NCI-H2107 (cell line): ENCODE measurements around the gene PHLDB1.

Experiments
- DNase-seq: peaks from one replicate; lab custom pipeline; 2025; lab: John Stamatoyannopoulos, UW

PHLDB1 gene

DNA sequence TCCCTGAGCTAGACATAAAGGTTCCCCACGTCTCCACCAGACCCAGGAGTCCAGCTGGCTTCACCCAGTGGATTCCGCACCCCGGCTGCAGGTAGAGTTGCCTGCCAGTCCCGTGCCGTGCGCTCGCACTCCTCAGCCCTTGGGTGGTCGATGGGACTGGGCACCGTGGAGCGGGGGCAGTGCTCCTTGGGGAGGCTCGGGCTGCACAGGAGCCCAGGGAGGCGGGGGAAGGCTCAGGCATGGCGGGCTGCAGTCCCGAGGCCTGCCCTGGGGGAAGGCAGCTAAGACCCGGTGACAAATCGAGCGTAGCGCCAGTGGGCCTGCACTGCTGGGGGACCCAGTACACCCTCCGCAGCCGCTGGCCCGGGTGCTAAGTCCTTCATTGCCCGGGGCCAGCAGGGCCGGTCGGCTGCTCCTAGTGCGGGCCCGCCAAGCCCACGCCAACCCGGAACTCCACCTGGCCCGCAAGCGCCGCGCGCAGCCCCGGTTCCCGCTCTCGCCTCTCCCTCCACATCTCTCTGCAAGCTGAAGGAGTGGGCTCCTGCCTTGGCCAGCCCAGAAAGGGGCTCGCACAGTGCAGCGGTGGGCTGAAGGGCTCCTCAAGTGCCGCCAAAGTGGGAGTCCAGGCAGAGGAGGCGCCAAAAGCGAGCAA, 81.6 kb downstream of the PHLDB1 start:
- DNase-seq = no peak

DNA sequence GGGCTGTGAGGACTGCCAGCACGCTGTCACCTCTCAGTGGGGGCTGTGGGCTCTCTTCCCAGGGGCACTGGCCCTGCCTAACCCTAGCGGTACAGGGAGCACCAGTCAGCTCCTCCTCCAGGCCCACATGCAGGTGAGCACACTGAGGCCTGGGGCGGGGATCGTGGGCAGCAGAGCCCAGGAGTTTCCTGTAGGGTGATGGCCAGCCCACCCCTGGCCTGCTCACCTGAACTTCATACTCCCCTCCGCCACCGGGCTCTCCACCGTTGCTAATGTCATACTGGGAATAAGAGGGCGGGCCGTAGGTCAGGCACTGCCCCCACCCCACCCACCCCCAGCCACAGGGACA, 82.1 kb downstream of the PHLDB1 start:
- DNase-seq = no peak

DNA sequence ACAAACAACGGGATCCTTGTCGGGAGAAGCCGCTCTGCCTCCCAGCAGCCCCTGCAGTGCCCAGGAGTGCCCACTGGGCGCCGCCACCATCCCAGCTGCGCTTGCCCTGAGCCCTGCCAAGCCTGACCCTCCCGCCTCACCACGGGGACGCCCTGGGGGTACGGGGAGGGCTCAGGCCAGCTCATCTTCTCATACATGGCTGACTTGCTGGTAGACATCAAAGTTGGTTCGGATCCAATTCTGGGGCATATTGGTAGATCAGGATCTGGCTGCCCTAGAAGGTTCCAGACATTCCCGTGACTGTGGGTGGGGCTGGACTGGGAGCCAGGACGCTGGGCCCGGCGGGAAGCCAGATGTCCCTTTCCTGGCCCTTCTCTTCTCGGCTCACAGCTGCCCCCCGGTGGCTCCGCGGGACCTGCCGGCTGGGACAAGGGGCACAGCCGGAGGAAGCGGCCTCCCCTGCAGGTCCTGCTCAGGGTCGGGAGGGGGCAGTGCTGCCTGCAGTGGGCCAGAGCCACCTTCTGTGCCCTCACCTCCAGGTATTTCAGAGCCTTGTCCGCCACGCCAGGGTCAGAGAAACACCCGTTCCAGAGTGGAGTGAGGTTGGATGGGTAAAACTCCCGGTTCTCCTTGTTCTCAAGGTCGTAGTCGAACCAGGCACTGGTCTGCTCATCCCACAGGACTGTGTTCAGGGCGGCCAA, 82.6 kb downstream of the PHLDB1 start:
- peak; percentile 76 for DNase-seq

DNA sequence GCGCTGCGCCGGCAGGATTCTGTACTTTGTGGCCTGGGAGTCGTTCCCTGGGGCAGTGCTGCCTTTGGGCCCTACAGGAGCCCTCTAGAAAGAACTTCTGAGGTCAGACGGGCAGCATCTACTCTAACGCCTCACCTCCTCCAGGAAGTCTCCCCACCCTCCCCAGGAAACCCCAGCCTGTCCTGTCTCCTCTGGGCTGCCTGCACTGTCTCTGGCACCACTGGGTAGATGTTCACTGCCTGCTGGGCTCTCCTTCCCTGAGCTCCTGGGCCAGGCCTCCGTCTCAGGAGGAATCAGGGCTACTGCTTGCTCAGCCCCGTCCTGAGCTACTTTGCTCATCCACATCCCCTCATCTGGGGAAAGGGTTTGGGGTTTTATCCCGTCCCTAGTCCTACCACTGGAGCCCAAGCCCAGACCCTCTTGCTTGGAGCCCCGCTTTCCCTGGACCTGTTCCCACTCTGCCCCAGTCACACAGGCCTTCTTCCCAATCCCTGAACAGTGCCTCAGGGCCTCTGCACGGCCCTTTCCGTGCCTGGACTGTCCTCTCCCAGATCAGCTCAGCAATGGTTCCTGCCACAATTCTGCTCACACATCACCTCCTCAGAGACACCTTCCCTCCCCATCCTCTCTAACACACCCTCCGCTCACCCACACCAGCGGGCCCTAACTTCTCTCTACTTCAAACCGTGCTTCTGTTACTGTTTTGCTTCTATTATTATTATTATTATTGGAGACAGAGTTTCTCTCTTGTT, 83.3 kb downstream of the PHLDB1 start:
- no peak for DNase-seq

DNA sequence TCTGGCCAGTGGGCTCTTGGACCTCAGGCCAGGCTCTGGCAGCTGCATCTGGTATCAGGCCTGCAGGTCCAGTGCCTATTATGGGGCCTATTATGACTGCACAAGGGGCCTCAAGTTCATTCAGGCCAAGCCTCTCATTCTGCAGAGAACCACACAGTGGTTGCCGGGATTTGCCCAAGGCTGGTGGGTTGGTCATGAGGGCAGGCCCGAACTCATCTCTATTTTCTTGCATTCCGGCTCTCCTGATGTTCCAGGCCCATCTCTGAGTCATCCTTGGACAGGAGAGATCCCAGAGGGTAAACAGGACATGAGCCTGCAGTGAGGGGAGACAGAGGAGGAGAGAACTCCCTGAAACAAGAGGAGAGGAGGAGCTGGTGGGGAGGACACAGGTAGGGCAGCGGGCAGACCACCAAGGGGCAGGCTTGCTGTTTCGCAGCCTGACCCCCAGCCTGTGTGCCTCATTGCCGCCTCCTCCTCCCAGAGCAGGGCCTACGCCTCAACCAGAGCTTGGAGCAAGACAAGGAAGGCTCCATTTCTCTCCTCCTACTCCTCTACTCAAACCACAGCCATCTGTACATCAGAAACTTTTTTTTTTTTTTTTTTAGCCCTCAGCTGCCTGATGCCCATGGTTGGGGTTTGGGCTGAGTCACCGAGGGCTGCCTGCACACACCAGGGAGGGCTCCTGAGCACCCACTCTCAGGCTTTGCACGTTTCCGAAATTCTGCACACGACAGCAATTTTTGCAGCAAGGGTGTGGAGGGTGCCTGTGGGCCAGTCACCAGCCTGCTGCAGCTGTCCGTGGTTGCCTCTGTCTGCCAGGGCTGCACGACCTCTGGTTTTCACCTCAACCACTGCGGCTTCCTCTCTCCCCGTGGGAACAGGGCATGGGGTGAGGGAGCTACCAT, 84.8 kb downstream of the PHLDB1 start:
- no peak for DNase-seq

DNA sequence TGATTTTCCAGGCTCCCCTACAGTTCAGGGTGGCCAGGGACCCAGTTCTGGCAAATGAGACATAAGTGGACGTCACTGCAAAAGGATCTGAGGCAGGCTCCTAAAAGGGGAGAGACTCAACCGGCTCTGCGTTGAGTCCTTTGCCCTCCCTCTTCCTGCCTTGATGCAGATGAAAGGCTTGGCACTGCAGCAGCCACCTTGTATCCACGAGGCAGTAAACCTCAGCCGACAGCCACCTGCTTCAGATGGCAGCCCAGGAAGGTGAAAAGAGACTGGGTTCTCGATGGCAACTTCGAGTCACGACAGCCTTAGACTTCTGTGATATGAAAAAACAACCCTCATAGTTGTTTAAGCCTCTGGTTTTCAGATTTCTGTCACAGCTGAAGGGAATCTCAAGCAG, 86.8 kb downstream of the PHLDB1 start:
- no peak for DNase-seq

DNA sequence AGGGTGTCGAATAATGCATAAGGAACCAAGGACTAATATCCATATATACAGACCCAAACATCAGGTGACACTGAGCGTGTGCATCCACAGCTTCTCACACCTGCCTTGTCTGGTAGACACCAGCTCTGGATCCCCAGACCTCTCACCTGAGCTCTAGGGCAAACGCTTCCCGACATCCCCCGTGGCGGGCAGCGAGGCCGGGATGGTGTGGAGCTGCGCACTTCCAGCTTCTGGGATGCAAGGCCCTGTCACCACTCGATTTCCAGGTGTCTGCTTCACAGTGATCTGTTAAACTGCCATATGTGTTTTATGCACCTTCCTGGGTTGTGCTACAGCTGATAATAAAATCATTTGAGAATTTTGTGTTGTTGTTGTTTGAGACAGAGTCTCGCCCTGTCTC, 87.4 kb downstream of the PHLDB1 start:
- no peak for DNase-seq

DNA sequence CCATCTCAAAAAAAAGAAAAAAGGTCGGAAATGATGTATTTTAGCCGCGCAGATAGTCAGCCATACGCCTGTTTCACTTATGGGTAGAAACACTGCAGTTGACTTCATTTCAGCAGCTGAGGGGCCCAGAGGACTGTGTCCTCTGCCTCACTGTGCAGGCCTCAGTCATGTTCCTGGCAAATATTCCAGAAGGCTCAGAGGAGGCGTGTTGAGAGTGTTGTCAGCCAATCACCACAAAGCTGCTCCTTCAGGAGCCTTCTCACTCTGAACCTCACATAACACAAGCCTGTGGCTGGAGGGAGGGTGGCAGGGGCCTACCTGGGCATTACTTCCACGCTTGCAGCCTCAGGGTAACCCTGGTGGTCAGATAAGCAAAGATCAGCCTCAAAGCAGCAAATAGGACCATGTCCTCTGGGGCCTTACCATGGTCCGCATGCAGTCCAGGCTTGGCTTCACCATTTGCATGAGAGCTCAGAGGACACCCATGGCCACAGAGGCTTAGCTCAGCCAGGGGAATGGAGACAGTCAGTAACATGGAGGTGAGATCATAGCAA, 89.3 kb downstream of the PHLDB1 start:
- DNase-seq = no peak

DNA sequence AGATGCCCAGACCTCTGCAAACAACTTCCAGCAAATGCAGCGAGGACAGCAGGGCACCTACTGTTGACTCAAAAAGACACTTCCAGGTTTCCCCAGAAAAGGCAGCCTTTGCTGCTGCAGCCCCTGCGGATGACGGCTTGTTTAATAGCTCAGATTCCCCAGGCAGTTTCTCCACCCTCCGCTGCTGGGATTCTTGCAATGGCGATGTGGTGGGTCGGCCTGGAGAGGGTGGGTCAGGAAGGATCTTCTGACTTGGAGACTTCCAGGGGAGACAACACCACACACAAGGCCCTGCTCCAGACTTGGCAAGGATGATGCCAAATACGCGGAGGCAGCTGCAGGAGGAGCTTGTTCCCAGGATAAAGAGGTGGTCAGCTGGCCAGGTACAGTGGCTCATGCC, 89.9 kb downstream of the PHLDB1 start:
- DNase-seq = no peak

DNA sequence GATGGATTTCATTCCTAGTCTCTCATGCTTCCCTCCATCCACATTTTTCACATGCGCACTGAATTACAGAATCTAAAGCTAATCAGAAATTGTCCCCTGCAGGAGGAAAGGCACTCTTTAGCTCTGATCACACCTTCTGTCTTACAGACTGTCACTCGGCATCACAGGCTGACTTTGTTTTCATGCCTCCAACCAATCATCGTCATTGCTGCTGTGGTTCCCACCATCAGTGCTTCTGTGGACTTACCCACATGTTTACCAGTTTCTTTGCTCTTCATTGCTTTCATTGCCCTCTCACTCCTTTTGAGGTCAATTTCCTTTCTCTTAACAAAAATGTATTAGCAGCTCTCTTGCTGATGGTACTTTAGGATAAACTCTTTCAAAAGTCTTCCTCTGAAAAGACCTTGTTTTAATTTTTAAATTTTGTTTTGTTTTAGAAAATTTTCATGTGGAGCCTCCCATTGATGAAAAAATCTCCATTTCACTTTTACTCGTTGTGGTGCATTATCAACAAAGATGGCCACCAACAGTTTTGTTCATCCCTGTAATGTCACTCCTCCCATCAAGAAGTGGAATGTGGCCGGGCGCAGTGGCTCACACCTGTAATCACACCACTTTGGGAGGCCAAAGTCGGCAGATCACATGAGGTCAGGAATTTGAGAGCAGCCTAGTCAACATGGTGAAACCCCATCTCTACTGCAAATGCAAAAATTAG, 92.2 kb downstream of the PHLDB1 start:
- no peak for DNase-seq

DNA sequence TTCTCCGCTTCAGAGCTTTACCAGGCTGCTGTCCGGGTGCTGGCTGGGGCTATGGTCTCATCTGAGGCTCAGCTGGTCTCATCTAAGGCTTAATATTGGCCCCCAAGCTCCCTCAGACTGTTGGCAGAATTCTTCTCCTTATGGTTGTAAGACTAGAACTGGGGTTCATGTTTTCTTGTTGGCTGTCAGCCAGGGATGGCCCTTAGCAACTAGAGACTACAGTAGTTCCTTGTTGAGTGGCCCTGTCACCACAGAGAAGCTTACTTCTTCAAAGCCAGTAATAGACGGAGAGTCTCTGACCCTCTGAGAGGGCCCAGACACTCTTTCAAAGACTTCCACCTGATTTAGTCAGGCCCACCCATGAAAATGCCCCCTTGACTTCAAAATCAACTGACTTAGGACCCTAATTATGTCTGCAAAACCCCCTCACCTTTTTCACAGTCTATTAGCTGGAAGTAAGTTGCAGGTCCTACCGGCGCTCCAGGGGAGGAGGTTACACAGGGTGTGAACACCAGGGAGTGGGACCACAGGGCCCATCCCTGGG, 96.2 kb downstream of the PHLDB1 start:
- no peak for DNase-seq

DNA sequence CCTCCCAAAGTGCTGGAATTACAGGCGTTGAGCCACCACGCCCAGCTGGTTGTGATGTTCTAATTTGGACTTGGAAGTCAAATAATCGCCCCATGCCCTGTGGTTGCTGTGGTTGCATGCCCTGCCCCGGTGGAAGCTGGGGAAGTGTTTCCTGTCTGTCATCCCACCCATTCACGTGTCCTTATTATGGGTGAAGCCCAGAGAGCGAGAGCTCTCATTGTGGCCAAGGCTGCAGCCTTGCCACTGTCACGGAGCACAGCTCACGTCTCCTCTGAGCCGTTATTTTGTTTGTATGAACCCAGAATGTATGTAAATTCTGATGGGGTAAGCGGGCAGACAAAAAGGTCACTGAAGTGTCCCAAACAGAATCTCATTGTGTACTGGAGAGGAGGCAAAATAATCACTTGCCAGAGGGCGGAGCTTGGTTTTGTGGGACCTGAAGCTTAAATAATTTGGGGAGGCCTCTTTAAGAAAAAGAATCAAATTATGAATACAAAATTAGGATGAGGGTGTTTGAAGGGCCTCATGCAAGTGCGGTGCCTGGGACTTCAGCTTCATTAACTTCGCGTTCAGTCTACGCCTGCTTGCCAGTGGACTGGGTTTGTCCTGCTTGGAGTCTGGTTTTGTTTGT, 97.8 kb downstream of the PHLDB1 start:
- no peak for DNase-seq

DNA sequence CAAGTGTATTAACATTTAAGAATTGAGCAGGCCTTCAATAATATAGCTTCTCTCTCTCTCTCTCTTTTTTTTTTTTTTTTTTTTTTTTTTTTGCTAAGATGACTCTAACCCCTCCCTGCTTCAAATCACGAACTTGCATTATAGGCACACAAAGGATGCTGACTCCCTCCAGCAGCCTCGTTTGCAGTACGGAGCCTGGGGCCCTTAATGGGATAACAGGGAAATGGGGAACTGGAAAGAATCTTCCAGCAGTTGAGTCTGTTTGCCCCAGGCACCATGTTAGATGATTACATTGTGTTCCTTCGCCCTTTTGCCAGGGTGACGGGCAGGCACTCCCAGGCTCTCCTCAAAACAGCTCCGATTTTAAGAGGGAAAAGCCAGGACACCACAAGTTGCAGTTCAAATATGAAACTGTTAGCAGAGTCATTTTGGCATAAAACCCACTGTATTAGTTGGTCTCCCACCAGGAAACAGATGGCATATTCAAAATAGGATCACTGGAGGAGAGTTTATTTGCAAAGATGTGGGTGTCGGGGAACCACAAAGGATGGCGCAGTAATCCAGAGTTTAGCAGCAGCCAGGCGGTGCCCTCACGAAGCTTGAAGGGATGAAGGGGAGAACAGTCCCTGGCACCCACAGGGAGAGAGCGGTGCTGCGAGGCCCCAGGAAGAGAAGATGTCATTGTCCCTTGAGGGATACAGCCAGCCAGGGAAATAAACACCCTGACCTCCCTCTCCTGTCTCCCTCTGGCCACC, 98.6 kb downstream of the PHLDB1 start:
- no peak for DNase-seq

DNA sequence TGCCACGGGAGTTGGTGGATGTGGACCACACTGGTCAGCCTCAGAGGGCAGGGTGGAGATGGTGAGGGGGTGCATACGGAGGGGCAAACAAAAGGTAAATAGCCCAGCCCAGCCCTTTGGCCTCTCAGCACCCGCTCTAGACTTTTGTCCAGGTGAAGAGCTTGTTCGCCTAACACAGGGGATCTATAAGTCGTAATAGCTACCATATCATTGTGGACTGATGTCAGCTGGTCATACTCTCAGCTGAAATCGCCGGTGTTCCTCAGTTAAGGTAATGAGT, 99.1 kb downstream of the PHLDB1 start:
- DNase-seq = no peak
